Measurements from ENCODE around the gene BAD.

BAD gene

GRCh38 chr11:64275841-64276240 lies 8.6 kb downstream of the BAD start:
- no peak for DNase-seq (ENCODE audit: low spot score)

- DNase-seq (ENCODE audit: low spot score), result no peak
These were observed 9.2 kb downstream of the BAD start for GRCh38 chr11:64275031-64275800.

GRCh38 chr11:64269540-64270220 lies 14.8 kb downstream of the BAD start:
- DNase-seq (ENCODE audit: low spot score), result peak; percentile 99

GRCh38 chr11:64268893-64269539 lies 15.4 kb downstream of the BAD start:
- DNase-seq (ENCODE audit: low spot score), result peak; percentile 50

GRCh38 chr11:64268025-64268892 lies 16.2 kb downstream of the BAD start:
- DNase-seq (ENCODE audit: low spot score), result no peak

- no peak for DNase-seq (ENCODE audit: low spot score)
These were observed 17.1 kb downstream of the BAD start for GRCh38 chr11:64267207-64267945.

- DNase-seq (ENCODE audit: low spot score), result no peak
These were observed 18.1 kb downstream of the BAD start for GRCh38 chr11:64266339-64266738.

GRCh38 chr11:64265176-64266160 lies 19.0 kb downstream of the BAD start:
- no peak for DNase-seq (ENCODE audit: low spot score)

- DNase-seq (ENCODE audit: low spot score), result no peak
These were observed 20.1 kb downstream of the BAD start for GRCh38 chr11:64264371-64264852.

- DNase-seq (ENCODE audit: low spot score), result no peak
These were observed 20.5 kb downstream of the BAD start for GRCh38 chr11:64263947-64264317.

- DNase-seq (ENCODE audit: low spot score), result no peak
These were observed 21.2 kb downstream of the BAD start for GRCh38 chr11:64263021-64263946.

GRCh38 chr11:64262271-64263002 lies 22.0 kb downstream of the BAD start:
- DNase-seq (ENCODE audit: low spot score), result no peak

- no peak for DNase-seq (ENCODE audit: low spot score)
These were observed 22.8 kb downstream of the BAD start for GRCh38 chr11:64261556-64262080.

GRCh38 chr11:64260147-64260708 lies 24.2 kb downstream of the BAD start:
- no peak for DNase-seq (ENCODE audit: low spot score)

GRCh38 chr11:64259533-64260067 lies 24.9 kb downstream of the BAD start:
- no peak for DNase-seq (ENCODE audit: low spot score)

GRCh38 chr11:64258946-64259532 lies 25.4 kb downstream of the BAD start:
- no peak for DNase-seq (ENCODE audit: low spot score)

- no peak for DNase-seq (ENCODE audit: low spot score)
These were observed 26.1 kb downstream of the BAD start for GRCh38 chr11:64258356-64258755.
